ENCODE data around the gene C16orf82. TPM values are rescaled to one million over a fixed set of nuclear protein-coding genes. Genes with fewer than 3 reads are reported as not detected.

C16orf82 gene
- total RNA-seq, 1 donor from 2014 or later, result not detected

- no peak for TF ChIP-seq CTCF (IDR thresholded peaks at IDR 0.05; ENCODE audit: insufficient read depth, low read length, poor library complexity, severe bottlenecking)
- H3K4me3 ChIP-seq (ENCODE audit: low read depth, low read length), result no peak overlapping the region
- no peak for DNase-seq (ENCODE audit: low read depth)
- no peaks in the 10 kb centered on the region for H3K36me3 ChIP-seq (ENCODE audit: control insufficient read depth, insufficient read depth, low read length)
- H3K27me3 ChIP-seq (ENCODE audit: control insufficient read depth, insufficient read depth, low read length), result no peaks in the 10 kb centered on the region
Measured at GRCh38 chr16:27088216-27088615, 21.5 kb downstream of the C16orf82 start.

- Histone ChIP-seq H3K27me3 (ENCODE audit: control insufficient read depth, insufficient read depth, low read length) (no peaks in the 10 kb centered on the region), H3K4me3 (ENCODE audit: low read depth, low read length) (no peak overlapping the region), H3K36me3 (ENCODE audit: control insufficient read depth, insufficient read depth, low read length) (no peaks in the 10 kb centered on the region)
- no peak for DNase-seq (ENCODE audit: low read depth)
- TF ChIP-seq CTCF (IDR thresholded peaks at IDR 0.05; ENCODE audit: insufficient read depth, low read length, poor library complexity, severe bottlenecking), result no peak
Measured at GRCh38 chr16:27096375-27096774, 29.6 kb downstream of the C16orf82 start.

- Histone ChIP-seq H3K4me3 (ENCODE audit: low read depth, low read length) (no peak overlapping the region), H3K36me3 (ENCODE audit: control insufficient read depth, insufficient read depth, low read length) (no peaks in the 10 kb centered on the region), H3K27me3 (ENCODE audit: control insufficient read depth, insufficient read depth, low read length) (no peaks in the 10 kb centered on the region)
- no peak for TF ChIP-seq CTCF (IDR thresholded peaks at IDR 0.05; ENCODE audit: insufficient read depth, low read length, poor library complexity, severe bottlenecking)
- no peak for DNase-seq (ENCODE audit: low read depth)
Measured at GRCh38 chr16:27097800-27098230, 31.1 kb downstream of the C16orf82 start.

- no peaks in the 10 kb centered on the region for H3K27me3 ChIP-seq (ENCODE audit: control insufficient read depth, insufficient read depth, low read length)
- no peak for TF ChIP-seq CTCF (IDR thresholded peaks at IDR 0.05; ENCODE audit: insufficient read depth, low read length, poor library complexity, severe bottlenecking)
- H3K36me3 ChIP-seq (ENCODE audit: control insufficient read depth, insufficient read depth, low read length), result no peaks in the 10 kb centered on the region
- no peak overlapping the region for H3K4me3 ChIP-seq (ENCODE audit: low read depth, low read length)
- DNase-seq (ENCODE audit: low read depth), result no peak
Measured at GRCh38 chr16:27098366-27099049, 31.8 kb downstream of the C16orf82 start.

- no peak for TF ChIP-seq CTCF (IDR thresholded peaks at IDR 0.05; ENCODE audit: insufficient read depth, low read length, poor library complexity, severe bottlenecking)
- no peaks in the 10 kb centered on the region for H3K36me3 ChIP-seq (ENCODE audit: control insufficient read depth, insufficient read depth, low read length)
- DNase-seq (ENCODE audit: low read depth), result no peak
- H3K27me3 ChIP-seq (ENCODE audit: control insufficient read depth, insufficient read depth, low read length), result no peaks in the 10 kb centered on the region
- no peak overlapping the region for H3K4me3 ChIP-seq (ENCODE audit: low read depth, low read length)
Measured at GRCh38 chr16:27102701-27103575, 36.2 kb downstream of the C16orf82 start.

Measured in kidney epithelial cell (primary cell).